Testis (tissue), 2 donors: ENCODE results near the gene AATF.

ENCODE experiments used
- POLR2A ChIP-seq: fragments of 450-650 bp; IDR thresholded peaks from one replicate; pipeline ENCODE4 v1.6.1; 2017; ENCODE audit warnings: antibody characterized with exemption, mild to moderate bottlenecking, moderate library complexity
- TF ChIP-seq, protein P1 (sequence below), 3 experiments: fragments of 450-650 bp in 2 of 3; fragments of 200-600 bp in 1 of 3; sonication (generic) in 1 of 3; IDR thresholded peaks; one replicate each; pipeline ENCODE4 v1.5.1; 2016 to 2019; ENCODE audit warnings: antibody characterized with exemption in 3 of 3, mild to moderate bottlenecking in 2 of 3, moderate library complexity in 1 of 3

DNA sequence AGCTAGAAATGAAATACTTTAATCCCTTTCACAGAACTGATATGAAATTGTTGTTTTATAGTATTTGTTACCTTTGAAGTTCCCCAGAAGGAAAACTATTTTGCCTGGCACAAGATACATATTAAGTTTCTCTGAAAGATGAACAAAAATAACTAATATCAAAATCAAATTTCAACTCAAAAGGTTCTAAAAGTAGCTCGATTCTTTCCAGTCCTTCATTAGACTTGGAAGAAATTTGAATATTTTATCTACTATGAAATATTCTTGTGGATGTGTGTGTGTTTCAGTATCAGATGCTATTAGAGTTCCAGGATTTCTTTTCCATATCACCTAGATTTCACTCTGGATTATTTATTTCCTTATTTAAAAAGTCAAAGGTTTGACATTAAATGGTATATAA lies 3.6 kb upstream of the AATF start:
- TF ChIP-seq, protein P1, sequence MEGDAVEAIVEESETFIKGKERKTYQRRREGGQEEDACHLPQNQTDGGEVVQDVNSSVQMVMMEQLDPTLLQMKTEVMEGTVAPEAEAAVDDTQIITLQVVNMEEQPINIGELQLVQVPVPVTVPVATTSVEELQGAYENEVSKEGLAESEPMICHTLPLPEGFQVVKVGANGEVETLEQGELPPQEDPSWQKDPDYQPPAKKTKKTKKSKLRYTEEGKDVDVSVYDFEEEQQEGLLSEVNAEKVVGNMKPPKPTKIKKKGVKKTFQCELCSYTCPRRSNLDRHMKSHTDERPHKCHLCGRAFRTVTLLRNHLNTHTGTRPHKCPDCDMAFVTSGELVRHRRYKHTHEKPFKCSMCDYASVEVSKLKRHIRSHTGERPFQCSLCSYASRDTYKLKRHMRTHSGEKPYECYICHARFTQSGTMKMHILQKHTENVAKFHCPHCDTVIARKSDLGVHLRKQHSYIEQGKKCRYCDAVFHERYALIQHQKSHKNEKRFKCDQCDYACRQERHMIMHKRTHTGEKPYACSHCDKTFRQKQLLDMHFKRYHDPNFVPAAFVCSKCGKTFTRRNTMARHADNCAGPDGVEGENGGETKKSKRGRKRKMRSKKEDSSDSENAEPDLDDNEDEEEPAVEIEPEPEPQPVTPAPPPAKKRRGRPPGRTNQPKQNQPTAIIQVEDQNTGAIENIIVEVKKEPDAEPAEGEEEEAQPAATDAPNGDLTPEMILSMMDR (IDR thresholded peaks at IDR 0.05), result no peak
- no peak for TF ChIP-seq POLR2A
